ENCODE results near the gene BLTP2.
A peak's percentile ranks its signal among the peaks of the same experiment; 100 is the strongest.
"Not testable (repeated sequence)": the region's sequence is repeated elsewhere in the genome, so short reads cannot be mapped to it uniquely, and the experiment has no call there.

The BLTP2 gene

GRCh38 chr17:28646039-28646754 lies 1.2 kb upstream of the BLTP2 start:
- DNase-seq (ENCODE audit: low read depth in 2 of 2): no peak

GRCh38 chr17:28645576-28645939 lies 600 bp upstream of the BLTP2 start:
- DNase-seq (ENCODE audit: low read depth in 2 of 2): no peak

GRCh38 chr17:28643983-28644786 lies 773 bp downstream of the BLTP2 start:
- no peak for DNase-seq (ENCODE audit: low read depth in 2 of 2)

DNA sequence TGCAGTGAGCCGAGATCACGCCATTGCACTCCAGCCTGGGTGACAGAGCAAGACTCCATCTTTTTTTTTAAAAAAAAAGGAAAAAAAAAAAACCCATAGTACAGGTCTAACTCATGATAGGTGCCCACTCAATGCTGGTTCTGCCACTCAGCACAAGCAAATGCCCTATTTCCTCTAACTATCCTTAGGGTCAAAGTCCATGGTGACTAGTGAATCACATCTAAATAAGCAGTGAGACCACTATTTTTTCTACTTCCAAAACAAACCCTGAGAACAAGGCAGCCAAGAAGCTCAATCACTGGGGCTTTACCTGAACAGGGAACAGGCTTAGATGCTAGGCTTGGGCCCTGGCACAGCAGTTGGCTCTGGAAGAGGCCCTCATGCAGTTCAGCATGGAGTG lies 3.4 kb downstream of the BLTP2 start:
- DNase-seq (ENCODE audit: low read depth in 2 of 2): no peak

GRCh38 chr17:28635506-28635905 lies 9.5 kb downstream of the BLTP2 start:
- no peak for DNase-seq (ENCODE audit: low read depth in 2 of 2)

- DNase-seq (ENCODE audit: low read depth in 2 of 2): no peak
Observed at GRCh38 chr17:28634206-28634865, 10.6 kb downstream of the BLTP2 start.

DNA sequence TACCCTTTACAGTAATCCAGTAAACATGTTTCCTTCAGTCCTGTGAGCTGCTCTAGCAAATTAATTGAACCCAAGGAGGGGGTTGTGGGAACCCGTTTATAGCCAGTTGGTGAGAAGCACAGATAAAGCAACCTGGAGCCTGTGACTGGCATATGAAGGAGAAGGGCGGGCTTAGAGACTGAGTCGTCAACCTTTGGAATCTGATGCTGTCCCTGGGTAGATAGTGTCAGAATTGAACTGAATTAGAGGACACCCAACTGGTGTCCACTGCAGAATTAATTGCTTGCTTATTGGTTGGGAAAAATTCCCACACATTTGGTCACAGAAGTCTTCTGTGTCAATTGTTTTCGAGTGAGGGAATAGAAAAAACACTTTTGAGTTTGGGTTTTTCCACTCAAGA lies 18.1 kb downstream of the BLTP2 start:
- no peak for DNase-seq (ENCODE audit: low read depth in 2 of 2)

GRCh38 chr17:28624148-28624547 lies 20.8 kb downstream of the BLTP2 start:
- no peak for DNase-seq (ENCODE audit: low read depth in 2 of 2)

DNA sequence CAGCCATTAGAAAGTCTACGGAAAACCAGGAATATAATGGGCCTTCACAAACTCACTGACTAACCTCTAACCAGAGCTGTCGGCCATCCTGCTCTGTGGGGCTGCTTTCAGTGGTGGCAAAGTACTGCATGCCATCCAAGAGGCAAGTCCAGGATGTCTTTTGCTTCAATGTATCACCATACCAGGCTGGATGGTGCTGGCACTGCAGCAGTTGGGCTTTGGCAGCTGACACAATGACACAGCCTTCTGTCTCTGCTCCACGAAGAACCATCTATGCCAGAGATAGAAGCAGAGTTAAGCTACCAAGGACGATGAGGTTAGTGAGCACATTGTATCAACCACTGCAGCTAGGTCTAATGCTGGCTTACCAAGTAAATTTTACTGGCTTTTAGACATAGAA lies 21.3 kb downstream of the BLTP2 start:
- DNase-seq (ENCODE audit: low read depth in 2 of 2): no peak

DNA sequence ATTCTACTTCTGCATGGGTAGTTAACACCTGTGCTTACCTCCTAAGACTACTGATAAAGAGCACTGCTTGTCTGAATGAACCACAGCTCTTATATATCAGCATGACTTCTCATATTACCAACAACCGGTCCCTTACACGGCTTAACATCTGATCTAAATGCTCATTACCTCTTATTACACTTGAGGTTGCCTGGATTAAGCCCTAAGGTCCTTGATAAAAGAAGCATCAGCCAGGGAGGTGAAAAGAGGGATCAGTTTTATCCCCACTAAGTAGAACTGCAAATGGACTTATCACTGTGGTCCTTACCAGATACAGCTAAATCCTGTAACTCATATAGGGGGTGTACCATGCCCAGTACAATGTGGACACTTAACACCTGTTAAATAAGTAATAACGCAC lies 22.8 kb downstream of the BLTP2 start:
- no peak for DNase-seq (ENCODE audit: low read depth in 2 of 2)

GRCh38 chr17:28620010-28620409 lies 24.9 kb downstream of the BLTP2 start:
- DNase-seq (ENCODE audit: low read depth in 2 of 2): no peak

- no peak for DNase-seq (ENCODE audit: low read depth in 2 of 2)
Observed at GRCh38 chr17:28618464-28618863, 26.5 kb downstream of the BLTP2 start.

GRCh38 chr17:28616281-28616680 lies 28.7 kb downstream of the BLTP2 start:
- no peak for DNase-seq (ENCODE audit: low read depth in 2 of 2)

- no peak for DNase-seq (ENCODE audit: low read depth in 2 of 2)
Observed at GRCh38 chr17:28615260-28615940, 29.6 kb downstream of the BLTP2 start.

- no peak for DNase-seq (ENCODE audit: low read depth in 2 of 2)
Observed at GRCh38 chr17:28613931-28614381, 31.0 kb downstream of the BLTP2 start, which contains the start of gene RSKR. Gene RSKR (minus strand): TSS chr17:28614185. CDS start chr17:28614161, 24 bp downstream.

DNA sequence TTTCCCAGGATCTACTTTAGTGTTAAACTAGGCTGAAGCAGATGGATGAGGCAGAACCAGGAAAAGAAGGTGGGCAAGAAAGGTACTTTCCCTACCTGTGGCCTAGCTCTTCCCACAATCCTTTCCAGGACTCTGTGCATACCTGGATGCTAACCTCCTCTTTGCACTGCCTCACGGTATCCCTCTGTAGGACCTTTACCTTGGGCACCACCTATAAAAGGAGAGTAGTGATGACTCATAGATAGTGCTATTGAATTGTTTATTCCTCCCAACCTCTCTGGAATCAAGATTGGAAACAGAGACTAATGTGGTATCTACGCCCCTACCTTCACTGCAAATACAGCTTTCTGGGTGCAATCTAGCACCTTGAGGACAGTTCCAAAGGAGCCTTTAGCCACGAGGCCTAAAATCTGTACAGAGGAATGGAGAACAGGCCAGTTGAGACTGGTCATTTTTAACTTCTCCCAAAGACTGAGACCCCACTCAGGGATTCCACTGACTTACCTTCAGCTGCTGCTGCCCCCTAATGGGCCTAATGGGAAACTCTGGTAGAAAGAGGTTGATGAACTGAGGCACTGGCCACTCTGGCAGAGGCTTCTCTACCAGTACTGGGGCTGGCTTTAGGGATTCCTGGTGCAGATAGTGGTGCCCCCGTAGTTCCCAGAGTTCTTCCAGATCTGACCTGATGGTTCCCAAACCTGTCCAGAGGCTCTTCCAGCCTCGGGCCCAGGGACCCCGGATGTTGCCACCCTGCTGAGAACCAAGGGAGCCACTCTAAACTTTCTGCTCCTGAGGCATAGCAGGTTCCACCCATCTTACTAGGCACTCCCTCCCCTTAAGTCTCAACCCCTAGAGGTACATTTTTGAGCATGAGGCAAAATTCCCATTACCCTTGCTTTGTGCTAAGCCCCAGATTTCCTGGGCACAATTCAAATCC lies 31.8 kb downstream of the BLTP2 start:
- peak in 1 of 2 experiments; percentile 4 for DNase-seq (ENCODE audit: low read depth in 2 of 2)

- no peak for DNase-seq (ENCODE audit: low read depth in 2 of 2)
Observed at GRCh38 chr17:28612531-28612930, 32.4 kb downstream of the BLTP2 start.

DNA sequence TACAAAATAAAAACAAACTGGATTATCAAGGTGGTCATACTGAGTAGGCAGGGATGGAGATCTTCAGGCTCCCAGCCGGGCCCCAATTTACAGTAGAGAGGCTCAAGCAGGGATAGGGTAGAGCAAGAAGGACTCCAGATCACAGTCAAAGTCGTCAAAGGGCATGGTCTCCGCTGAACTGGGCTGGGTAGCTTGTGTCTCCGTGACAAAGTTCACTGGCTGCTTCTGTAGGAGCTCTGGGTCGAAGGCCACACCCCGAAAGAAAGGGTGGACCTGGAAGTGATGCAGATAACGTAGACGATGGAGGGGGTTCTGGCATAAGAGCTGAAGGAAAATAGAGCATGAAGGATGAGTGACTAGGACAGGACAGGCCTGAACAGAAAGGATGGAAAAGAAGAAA lies 34.6 kb downstream of the BLTP2 start:
- DNase-seq (ENCODE audit: low read depth in 2 of 2): no peak

DNA sequence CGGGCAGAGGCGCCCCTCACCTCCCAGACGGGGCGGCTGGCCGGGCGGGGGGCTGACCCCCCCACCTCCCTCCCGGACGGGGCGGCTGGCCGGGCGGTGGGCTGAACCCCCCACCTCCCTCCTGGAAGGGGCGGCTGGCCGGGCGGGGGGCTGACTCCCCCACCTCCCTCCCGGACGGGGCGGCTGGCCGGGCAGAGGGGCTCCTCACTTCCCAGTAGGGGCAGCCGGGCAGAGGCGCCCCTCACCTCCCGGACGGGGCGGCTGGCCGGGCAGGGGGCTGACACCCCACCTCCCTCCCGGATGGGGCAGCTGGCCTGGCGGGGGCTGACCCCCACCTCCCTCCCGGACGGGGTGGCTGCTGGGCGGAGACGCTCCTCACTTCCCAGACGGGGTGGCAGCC lies 40.9 kb downstream of the BLTP2 start:
- not testable (repeated sequence) for DNase-seq (ENCODE audit: low read depth in 2 of 2)

DNA sequence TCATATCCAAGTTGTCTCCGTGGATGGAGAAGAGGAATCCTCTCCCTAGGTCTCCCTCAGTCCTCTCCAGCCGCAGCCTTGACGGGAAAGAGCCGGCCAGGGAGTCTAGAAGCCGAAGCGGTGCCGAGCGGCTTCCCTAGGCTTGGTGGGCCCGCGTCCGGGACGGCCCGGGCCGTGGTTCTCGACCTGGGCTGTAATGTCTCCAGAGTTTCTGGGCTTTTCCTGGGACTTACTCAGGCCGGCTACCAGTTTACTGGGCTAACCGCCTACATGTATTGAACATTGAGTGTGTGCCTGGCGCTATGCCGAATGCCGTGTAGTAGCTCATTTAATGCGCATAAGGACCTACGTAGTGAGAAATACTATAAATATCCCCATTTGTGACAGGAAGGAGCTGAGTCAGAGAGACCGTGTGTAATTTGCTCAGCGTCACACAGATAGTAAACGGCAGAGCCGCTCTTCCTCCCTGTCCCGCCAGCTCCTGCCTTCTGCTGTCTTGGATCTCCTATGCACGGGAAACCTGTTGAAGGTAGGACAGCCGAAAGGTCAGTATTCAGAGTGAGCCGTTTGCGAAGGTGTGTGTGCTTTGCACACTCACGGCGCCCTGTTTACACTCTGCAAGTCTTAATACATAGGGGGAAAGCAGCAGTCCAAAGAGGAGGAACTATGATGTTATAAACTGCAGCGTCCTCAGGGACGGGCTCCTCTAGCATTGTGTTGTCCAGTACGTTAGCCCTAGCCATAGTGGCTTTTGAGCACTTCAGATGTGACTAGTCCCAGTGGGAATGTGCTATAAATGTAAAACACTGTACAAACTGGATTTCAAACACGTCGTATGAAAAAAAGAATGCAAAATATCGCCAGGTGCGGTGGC lies 45.4 kb downstream of the BLTP2 start:
- DNase-seq (ENCODE audit: low read depth in 2 of 2): peak; percentile 61 to 62
